Ramos (cell line): ENCODE measurements around the gene ZNF672.

ENCODE experiments used
- in situ Hi-C: fragments of 300-500 bp; cut with MboI; formaldehyde crosslinking; loops from one replicate; pipeline ENCODE4 v1.14.3; 2022; ENCODE audit warnings: low sequenced_read_pairs; ENCODE audit not compliant: unreplicated experiment

The ZNF672 gene

DNA sequence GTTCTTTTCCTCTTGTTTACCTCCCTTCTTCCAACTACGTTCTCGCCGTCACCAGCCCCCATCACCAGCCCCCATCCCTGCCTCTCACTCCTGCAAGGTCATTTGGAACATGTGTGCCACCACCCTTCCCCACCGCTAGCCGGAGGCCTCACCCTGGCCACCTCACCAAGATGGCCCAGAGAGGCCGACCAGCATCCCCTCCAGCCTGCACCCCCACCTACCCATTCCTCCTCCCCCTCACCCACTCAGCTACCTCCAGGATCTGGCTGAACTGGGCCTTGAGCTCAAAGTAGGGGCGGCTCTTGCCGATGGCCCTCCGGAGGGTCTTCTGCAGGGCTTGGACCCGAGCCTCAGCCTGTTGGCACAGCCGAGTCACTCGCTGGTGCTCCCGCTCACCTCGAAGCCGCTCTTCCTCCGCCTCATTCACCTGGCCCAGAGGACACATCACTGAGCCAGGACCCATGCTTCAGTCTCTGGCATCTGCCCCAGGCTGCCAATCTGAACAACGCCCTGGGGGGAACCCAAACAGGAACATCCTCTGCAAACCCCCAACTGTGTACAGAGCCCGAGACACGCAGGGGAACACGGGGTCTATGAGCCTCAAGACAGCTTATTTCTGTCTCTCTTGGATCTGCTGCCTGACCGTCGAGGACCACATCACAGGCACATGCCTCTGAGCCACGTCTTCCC, 25.1 kb upstream of the ZNF672 start:
- in situ Hi-C loops, result no loop called here

GRCh38 chr1:248813546-248813945, 24.5 kb upstream of the ZNF672 start:
- in situ Hi-C loops, result no loop called here

- in situ Hi-C loops, result no loop called here
Observed at GRCh38 chr1:248814351-248814750, 23.7 kb upstream of the ZNF672 start.

DNA sequence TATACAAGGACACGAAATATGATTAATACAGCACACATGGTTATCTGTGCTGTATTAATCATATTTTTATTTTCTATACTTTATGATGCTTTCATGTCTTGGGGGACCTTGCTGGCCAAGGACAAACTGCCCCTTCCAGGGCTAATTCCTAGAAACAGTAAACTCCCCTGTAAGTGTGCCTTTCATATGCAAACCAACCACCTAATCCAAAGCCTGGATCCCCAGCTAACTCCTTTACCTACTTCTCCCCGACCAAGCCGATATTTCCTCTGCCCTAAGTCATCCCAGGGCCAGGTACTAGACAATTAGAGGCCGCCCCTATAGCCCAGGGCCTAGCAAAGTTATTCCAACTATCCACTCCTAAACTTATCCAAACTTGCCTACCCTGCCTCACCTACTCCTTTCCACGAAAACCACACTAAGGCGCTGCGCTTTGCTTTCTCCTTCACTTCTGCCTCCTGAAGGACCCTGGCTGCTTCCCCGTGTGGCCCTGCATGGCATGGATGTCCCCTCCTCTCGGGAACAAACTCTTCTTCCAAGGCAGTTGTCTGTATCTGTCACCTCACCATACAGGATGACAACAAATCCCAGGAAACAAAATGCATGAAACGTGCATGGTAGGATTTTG, 22.5 kb upstream of the ZNF672 start:
- in situ Hi-C loops, result no loop called here

GRCh38 chr1:248816042-248816851, 21.8 kb upstream of the ZNF672 start:
- in situ Hi-C loops, result no loop called here

DNA sequence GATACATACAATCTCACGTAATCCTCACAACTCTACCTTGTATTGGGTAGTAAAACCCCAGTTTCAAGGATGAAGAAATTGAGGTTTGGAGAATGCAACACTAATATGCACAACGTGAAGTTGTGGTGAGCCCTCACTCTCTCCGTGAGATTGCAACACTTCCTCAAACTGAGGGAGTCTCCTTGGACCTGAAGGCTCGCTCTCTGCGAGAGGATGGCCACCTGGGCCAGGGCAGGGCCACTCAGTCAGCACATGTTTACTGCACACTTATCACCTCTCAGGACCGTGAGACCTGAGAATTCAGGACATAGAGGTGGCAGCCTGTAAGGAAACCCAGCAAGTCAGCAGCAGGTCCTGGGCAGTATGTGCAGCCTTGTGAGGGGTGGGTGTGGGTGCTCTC, 21.0 kb upstream of the ZNF672 start:
- in situ Hi-C loops, result no loop called here

DNA sequence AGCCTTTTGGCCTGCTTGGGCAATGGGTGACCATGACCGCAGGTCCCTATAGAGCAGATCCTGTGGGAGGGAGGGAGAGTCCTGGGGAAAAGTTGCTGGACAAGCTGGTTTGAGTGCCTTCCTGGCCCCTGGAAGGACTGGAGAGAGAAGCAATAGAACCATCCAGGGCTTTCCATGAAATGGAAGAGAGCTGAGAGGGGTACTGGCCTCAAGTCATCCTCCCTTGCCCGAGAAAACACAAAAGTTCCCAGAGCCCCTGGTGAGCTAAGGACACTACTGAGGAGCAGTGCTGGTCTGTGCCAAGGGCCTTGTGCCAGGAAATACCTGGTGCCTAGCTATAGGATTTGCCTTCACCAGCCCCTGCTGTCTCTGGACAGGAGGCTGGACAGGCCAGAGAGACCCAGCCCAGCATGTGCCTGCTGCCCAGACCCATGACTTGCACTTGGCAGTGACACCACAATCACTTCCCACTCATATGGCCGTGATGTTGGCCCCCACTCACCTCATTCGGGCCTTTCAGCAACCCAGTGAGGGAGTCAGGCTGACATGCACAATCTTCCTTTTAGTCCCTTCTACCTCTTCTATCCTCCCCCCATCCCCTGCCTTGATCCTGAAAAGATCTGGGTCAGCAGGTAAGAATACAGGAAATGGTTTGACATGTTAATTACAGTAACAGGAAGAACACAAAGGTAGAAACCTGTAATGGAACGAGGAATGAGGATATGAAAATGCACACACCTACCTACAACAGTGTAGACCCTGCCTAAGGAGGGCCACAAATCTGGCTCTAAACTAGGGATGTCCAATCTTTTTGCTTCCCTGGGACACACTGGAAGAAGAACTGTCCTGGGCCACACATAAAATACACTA, 19.3 kb upstream of the ZNF672 start:
- in situ Hi-C loops, result no loop called here

DNA sequence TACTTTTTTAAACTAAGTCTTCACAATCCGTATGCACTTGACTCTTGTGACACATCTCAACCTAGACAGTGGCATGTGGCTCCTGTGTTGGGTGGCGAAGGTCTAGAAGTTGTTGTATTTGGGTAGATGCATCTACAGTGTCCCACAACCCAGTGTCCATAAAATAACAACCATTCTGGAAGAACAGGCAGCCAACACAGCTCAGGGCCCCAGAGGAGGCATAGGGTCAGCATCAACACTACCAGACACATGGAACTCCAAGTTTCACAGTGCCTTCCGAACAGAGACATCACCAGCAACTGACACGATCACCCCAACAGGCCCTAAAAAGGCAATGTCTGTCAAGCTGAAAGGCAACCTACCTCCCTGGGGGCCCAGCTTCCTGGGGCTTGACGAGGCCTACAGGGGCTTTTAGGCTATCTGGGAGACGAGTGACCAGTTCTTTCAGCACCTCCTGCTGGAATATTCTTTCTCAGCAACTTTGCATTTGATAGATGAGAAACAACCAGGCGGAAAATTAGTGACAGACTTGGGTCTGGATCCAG, 17.9 kb upstream of the ZNF672 start:
- in situ Hi-C loops, result no loop called here

DNA sequence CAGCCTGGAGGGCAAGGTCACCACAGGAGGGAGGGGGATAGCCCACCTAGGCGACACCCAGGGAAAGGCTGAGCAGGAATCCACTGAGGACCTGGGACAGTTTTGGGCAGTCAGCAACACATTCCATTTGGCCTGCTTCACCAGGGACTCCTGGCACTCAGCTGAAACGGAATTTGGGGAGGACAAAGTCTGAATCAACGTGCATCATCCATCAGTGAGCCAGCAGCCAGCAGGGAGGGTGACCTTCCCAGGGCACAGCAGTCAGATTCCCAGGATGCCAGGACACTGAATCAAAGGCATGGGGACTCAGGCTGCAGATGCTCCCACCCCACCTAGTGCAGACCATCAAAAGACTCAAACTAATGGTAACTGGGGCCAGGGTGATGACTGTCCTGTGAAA, 16.9 kb upstream of the ZNF672 start:
- in situ Hi-C loops, result no loop called here

DNA sequence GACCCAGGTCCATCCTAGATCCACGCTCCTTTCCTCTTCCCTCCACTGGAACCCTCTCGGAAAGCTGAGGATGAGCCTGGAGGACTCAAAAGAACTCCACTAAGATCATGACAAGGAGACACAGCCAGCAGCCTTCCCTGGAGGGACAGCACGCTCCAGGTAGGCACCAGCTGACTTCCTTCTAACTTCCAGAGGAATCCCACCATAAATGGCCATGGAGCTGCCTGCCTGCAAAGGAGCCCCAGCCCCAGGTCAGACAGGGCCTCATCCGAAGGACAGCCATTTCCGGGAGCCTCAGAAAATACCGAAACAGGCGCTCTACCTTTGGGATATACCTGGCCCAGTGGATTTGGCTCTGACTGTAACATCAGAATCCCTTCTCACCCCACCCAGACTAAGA, 16.4 kb upstream of the ZNF672 start:
- in situ Hi-C loops, result no loop called here

DNA sequence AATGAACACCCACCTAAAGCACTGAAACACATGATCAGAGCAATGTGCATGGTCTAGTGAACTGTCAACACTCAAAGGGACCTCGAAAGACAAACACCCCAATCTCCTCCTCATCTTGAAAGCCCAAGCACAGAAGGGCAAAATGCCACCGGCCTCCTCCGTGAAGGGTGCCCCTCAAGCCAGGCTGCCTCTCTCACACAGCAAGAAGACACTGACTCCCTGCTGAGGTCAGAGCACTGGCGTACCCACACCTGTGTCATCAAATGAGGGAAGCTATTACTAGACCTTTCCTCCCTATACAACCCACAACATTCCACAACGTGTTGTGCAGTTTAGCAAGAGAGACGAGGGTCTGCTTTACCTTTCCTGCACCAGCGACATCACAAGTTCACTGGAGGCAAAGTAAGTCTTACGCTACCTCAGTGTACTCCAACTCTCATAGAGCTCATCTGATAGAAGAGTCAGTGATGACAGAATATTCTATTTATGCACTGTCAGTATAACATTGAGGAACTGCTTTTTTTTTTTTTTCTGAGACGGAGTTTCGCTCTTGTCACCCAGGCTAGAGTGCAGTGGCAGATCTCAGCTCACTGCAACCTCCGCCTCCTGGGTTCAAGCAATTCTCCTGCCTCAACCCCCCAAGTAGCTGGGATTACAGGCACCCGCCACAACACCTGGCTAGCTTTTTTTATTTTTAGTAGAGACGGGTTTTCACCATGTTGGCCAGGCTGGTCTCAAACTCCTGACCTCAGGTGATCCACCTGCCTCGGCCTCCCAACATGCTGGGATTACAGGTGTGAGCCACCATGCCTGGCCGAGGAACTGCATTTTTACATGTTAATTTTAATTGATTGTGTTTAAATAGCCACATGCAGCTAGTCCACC, 15.6 kb upstream of the ZNF672 start:
- in situ Hi-C loops, result no loop called here

- in situ Hi-C loops, result no loop called here
Observed at GRCh38 chr1:248823517-248824001, 14.5 kb upstream of the ZNF672 start.

GRCh38 chr1:248824301-248824700, 13.7 kb upstream of the ZNF672 start:
- in situ Hi-C loops, result no loop called here

GRCh38 chr1:248824701-248825100, 13.3 kb upstream of the ZNF672 start:
- in situ Hi-C loops, result no loop called here

DNA sequence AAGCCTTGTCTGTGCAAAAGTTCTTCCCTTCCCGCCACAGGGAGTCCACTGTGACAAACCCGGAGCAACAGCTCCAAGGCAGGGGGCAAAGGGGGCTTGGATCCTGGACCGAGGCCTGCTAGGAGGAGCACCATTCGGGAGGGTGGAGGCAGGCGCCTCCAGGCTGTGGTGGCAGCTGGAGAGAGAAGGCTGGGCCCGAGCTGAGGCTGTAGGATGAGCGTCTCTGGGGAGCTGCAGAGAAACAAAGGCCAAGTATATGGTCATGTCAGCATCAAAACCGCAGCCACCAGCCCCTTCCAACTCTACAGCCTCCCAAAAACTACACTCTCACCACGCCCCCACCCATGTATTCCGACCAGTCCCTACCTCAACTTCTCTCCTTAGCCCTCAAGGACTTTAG, 12.9 kb upstream of the ZNF672 start:
- in situ Hi-C loops, result no loop called here

- in situ Hi-C loops, result no loop called here
Observed at GRCh38 chr1:248825573-248825908, 12.5 kb upstream of the ZNF672 start.

- in situ Hi-C loops, result no loop called here
Observed at GRCh38 chr1:248825909-248826760, 11.9 kb upstream of the ZNF672 start, which contains the start of gene SH3BP5L. SH3BP5L (minus strand) TSS chr1:248825915; CDS start chr1:248824935, 980 bp downstream.

GRCh38 chr1:248828845-248829244, 9.2 kb upstream of the ZNF672 start:
- in situ Hi-C loops, result no loop called here
